GM04504 (cell line): Measurements from ENCODE around the gene KPNB1.

Experiments
- DNase-seq: peaks from one replicate; pipeline ENCODE4 v3.0.0-alpha.2; 2012; ENCODE audit warnings: low read depth

The KPNB1 gene

GRCh38 chr17:47696717-47697642, 47.3 kb downstream of the KPNB1 start:
- DNase-seq: no peak

- no peak for DNase-seq
Observed at GRCh38 chr17:47697906-47698711, 48.4 kb downstream of the KPNB1 start.

- peak; percentile 23 for DNase-seq
Observed at GRCh38 chr17:47698749-47699535, 49.2 kb downstream of the KPNB1 start.

GRCh38 chr17:47699536-47699840, 49.8 kb downstream of the KPNB1 start:
- no peak for DNase-seq

GRCh38 chr17:47700471-47701449, 51.0 kb downstream of the KPNB1 start:
- no peak for DNase-seq

- DNase-seq: no peak
Observed at GRCh38 chr17:47701608-47702007, 51.9 kb downstream of the KPNB1 start.

- no peak for DNase-seq
Observed at GRCh38 chr17:47702391-47702995, 52.8 kb downstream of the KPNB1 start.

GRCh38 chr17:47703191-47703591, 53.5 kb downstream of the KPNB1 start:
- no peak for DNase-seq

- no peak for DNase-seq
Observed at GRCh38 chr17:47703671-47704070, 54.0 kb downstream of the KPNB1 start.

- no peak for DNase-seq
Observed at GRCh38 chr17:47704116-47704515, 54.4 kb downstream of the KPNB1 start.

GRCh38 chr17:47704736-47705135, 55.0 kb downstream of the KPNB1 start:
- no peak for DNase-seq

GRCh38 chr17:47705536-47706530, 56.1 kb downstream of the KPNB1 start:
- DNase-seq: no peak

- DNase-seq: no peak
Observed at GRCh38 chr17:47707056-47707804, 57.5 kb downstream of the KPNB1 start.

GRCh38 chr17:47707884-47708283, 58.2 kb downstream of the KPNB1 start:
- no peak for DNase-seq

GRCh38 chr17:47708312-47708863, 58.7 kb downstream of the KPNB1 start:
- DNase-seq: no peak

- no peak for DNase-seq
Observed at GRCh38 chr17:47708864-47709541, 59.3 kb downstream of the KPNB1 start.

GRCh38 chr17:47709594-47709993, 59.9 kb downstream of the KPNB1 start:
- DNase-seq: no peak
